ENCODE data around the gene ZCCHC9. TPM values are rescaled to one million over a fixed set of nuclear protein-coding genes. Genes with fewer than 3 reads are reported as not detected.

The ZCCHC9 gene
- total RNA-seq, 1 experiment from 2014 or later, result 32.2 TPM

DNA sequence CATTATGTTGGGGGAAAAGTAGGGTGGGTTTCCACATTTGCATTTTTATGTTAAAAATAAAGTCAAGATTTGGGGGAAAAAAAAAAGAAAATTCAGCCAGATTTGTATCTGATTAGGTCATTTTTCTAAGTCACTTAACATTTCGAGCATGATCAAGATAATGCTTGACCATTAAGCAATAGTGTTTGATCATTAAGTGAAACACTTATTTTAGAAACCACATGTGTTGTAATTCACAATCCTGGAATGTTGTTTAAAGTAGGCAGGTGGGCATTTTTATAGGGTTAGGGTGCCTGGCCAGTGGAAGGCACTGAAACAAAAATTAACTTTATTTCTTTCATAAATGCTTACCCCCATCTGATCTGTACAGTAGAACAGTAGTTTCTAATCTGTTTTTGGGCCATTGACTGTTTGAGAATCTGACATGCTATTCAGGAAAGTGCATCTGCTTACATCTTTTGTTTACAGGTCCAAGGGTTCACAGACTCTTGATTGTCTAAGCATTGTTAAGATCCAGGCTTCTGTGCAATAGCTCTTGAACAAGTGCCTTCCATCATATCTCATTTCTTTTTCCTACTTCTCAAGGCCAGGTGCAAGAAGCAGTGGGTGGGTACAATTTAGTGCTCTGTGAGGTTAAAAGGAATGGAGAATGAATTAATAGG, 9.1 kb downstream of the ZCCHC9 start:
- H3K18ac ChIP-seq (ENCODE audit: insufficient read length, low read depth, low read length), result no peak overlapping the region
- no peaks in the 10 kb centered on the region for H3K23me2 ChIP-seq (ENCODE audit: insufficient read length, low read depth, low read length, poor library complexity, severe bottlenecking)
- H3K27ac Mint-ChIP-seq, result no peak overlapping the region
- H3K36me3 Mint-ChIP-seq (ENCODE audit: insufficient read depth in 1 of 3, low read depth in 3 of 3), result peaks cover 0 to 31% (median 11%) of the 10 kb centered on the region in 3 experiments; a peak in 6 of 7 replicates
- peak overlapping the region; percentile 23 for H3K9ac ChIP-seq (ENCODE audit: extremely low read depth, insufficient read length, low read length)
- no peak overlapping the region for H2AFZ ChIP-seq (ENCODE audit: low read length)
- no peak overlapping the region for H3K4me2 ChIP-seq (ENCODE audit: insufficient read depth, insufficient read length, low read length)
- H3K79me2 ChIP-seq (ENCODE audit: insufficient read depth, low read length), result no peaks in the 10 kb centered on the region
- no peak overlapping the region for H2BK20ac ChIP-seq (ENCODE audit: low read depth, low read length, poor library complexity, severe bottlenecking)
- no peaks in the 10 kb centered on the region for H3K27me3 Mint-ChIP-seq (ENCODE audit: low read depth)
- DNase-seq, result no peak
- no peaks in the 10 kb centered on the region for H3K27me3 ChIP-seq (ENCODE audit: insufficient read depth, low read length)
- H3K4ac ChIP-seq (ENCODE audit: low read depth, low read length), result no peak overlapping the region
- H2BK12ac ChIP-seq (ENCODE audit: insufficient read length, low read depth, low read length), result no peak overlapping the region
- H3K23ac ChIP-seq (ENCODE audit: insufficient read length, low read depth, low read length), result peak overlapping the region; percentile 49
- no peak overlapping the region for H4K91ac ChIP-seq (ENCODE audit: insufficient read length, low read depth, low read length)
- H3K4me3 Mint-ChIP-seq, result no peak overlapping the region
- TF ChIP-seq, protein P1, sequence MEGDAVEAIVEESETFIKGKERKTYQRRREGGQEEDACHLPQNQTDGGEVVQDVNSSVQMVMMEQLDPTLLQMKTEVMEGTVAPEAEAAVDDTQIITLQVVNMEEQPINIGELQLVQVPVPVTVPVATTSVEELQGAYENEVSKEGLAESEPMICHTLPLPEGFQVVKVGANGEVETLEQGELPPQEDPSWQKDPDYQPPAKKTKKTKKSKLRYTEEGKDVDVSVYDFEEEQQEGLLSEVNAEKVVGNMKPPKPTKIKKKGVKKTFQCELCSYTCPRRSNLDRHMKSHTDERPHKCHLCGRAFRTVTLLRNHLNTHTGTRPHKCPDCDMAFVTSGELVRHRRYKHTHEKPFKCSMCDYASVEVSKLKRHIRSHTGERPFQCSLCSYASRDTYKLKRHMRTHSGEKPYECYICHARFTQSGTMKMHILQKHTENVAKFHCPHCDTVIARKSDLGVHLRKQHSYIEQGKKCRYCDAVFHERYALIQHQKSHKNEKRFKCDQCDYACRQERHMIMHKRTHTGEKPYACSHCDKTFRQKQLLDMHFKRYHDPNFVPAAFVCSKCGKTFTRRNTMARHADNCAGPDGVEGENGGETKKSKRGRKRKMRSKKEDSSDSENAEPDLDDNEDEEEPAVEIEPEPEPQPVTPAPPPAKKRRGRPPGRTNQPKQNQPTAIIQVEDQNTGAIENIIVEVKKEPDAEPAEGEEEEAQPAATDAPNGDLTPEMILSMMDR (conservative IDR thresholded peaks at IDR 0.05), result no peak
- no peaks in the 10 kb centered on the region for H3K9me3 ChIP-seq (ENCODE audit: control insufficient read depth, low read depth, low read length)
- H3K4me1 ChIP-seq (ENCODE audit: insufficient read depth, low read length), result no peaks in the 10 kb centered on the region; the same call in 1 of the 2 replicates
- H2BK120ac ChIP-seq (ENCODE audit: low read depth, low read length, poor library complexity, severe bottlenecking), result no peak overlapping the region
- H3K9me3 Mint-ChIP-seq, result no peaks in the 10 kb centered on the region
- H2BK15ac ChIP-seq (ENCODE audit: low read depth, low read length), result no peak overlapping the region
- H4K20me1 ChIP-seq (ENCODE audit: control insufficient read depth, insufficient read depth, insufficient read length), result no peaks in the 10 kb centered on the region
- H2BK5ac ChIP-seq (ENCODE audit: insufficient read length, low read length), result no peak overlapping the region
- H3K27ac ChIP-seq (ENCODE audit: insufficient read length, low read depth, low read length), result no peak overlapping the region
- H3K14ac ChIP-seq (ENCODE audit: insufficient read depth, low read length), result no peak overlapping the region
- no peak overlapping the region for H3T11ph ChIP-seq (ENCODE audit: low read length)
- peaks cover 7% of the 10 kb centered on the region in 2 experiments; a peak in 3 of 4 replicates for H3K4me1 Mint-ChIP-seq
- H4K8ac ChIP-seq (replicated peaks; ENCODE audit: insufficient read length, low read depth, low read length), result no peak overlapping the region
- H3K79me1 ChIP-seq (ENCODE audit: insufficient read depth, low read depth, low read length, poor library complexity, severe bottlenecking), result no peaks in the 10 kb centered on the region
- no peak overlapping the region for H3K56ac ChIP-seq (ENCODE audit: insufficient read length, low read depth, low read length)
- H4K5ac ChIP-seq (ENCODE audit: insufficient read length, low read depth, low read length), result no peak overlapping the region
- WGBS (ENCODE audit: extremely low coverage, insufficient read length, low lambda C conversion rate), result no CpG with 5 or more reads among the region's 1 CpG
- no peak overlapping the region for H2AK5ac ChIP-seq (ENCODE audit: insufficient read length, low read length)

Data from H9 (cell line).